ENCODE results near the gene SGPP2.

Gene SGPP2

DNA sequence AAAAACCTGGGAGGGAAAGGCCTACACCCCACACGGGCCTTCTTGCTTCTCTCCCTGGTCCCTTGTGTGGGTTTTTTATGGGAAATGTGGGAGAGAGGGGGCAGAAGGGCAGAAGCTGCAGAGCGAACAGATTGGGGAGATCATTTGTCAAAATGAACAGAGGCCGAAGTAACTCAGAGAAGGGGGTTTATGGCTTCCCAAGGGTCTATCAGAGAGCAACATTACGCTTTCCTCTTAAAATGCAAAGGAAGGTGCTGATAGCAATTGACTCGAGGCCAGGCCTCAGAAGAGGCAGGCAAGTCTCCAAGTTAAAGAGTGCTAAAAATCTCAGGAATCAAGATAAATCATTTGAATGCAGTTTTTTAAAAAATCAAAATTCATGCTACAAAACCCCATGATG is 101.5 kb downstream of the SGPP2 start:
- no peak for DNase-seq (ENCODE audit: low read depth)

DNA sequence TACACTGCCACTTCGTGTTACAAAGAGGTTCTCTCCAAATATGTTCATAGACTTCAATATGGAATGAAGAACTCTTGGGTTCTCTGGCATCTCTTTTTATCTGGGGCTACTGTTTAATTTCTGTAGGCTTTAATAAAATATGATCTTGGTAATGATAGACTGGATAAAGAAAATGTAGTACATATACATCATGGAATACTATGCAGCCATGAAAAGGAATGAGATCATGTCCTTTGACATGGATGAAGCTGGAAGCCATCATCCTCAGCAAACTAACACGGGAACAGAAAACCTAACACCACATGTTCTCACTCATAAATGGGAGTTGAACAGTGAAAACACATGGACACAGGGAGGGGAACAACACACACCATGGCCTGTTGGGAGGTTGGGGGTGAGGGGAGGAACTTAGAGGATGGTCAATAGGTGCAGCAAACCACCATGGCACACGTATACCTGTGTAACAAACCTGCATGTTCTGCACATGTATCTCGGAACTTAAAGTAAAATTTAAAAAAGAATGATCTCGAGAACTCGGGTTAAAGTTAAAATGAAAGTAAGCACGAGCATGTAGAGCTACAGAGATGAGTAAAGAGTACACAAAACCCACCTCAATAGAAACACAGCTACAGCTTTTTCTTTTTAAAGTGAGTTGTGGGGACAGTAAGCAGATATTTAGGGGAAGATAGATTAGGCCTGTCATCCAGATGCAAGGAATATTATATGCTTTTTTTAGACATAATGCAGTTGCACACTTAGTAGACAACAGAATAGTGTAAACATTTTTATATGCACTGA is 102.3 kb downstream of the SGPP2 start:
- DNase-seq (ENCODE audit: low read depth) = no peak

DNA sequence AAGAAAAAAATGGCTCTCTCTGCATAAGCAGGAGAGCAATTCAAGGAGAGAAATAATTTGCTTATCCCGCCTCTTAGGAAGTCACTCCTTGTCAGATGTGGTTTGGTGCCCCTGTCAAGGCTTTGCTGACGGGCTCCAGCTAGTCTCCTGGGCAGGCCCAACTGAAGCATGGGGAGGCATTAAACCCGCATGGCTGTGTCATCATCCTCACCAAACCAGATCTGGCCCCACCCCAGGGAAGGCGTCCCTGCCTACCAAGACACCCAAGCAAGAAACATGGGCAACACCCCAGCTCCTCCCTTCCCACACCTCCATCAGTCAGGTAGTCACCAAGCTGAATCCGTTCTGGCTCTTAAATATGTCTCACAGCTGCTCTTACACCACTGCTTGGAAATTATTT is 108.0 kb downstream of the SGPP2 start:
- DNase-seq (ENCODE audit: low read depth) = no peak

DNA sequence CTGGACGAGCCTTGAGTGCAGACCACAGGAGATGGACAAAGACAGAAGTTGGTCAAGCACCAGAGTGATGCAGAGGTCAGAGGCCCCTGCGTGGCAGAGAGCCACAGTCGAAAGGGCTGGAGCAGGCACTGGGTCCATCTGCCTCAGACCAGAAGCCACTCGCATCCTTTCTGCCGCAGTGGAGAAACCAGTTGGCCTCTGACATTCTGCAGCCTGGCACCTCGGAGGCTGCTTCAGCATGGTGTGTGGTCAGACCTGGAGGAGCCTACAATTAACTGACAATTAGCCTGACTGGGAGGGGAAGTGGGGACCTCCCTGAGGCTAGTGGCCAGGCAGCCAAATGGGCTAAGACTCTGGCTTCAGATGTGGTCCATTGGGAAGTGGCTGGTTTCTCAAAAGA is 111.1 kb downstream of the SGPP2 start:
- DNase-seq (ENCODE audit: low read depth) = no peak

GRCh38 chr2:222538535-222538934 is 114.2 kb downstream of the SGPP2 start:
- no peak for DNase-seq (ENCODE audit: low read depth)

DNA sequence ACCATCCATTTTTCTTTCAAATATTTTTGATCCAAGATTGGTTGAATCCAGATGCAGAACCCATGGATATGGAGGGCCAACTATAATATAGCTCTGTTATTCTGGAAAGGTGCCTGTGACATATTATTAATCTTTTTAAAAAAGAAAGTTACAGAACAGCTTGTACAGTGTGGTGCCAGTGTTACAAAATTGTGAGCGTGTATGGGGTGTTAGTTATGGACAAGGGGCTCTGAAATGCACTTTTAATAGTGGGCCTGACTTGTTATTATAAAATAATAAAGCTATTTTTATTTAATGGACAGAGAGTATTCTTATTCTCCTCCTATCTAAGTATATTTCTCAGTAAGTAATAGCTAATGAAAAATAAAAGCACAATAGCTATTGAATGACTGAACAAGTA is 120.3 kb downstream of the SGPP2 start:
- DNase-seq (ENCODE audit: low read depth) = no peak

GRCh38 chr2:222545823-222546795 is 121.8 kb downstream of the SGPP2 start:
- no peak for DNase-seq (ENCODE audit: low read depth)

DNA sequence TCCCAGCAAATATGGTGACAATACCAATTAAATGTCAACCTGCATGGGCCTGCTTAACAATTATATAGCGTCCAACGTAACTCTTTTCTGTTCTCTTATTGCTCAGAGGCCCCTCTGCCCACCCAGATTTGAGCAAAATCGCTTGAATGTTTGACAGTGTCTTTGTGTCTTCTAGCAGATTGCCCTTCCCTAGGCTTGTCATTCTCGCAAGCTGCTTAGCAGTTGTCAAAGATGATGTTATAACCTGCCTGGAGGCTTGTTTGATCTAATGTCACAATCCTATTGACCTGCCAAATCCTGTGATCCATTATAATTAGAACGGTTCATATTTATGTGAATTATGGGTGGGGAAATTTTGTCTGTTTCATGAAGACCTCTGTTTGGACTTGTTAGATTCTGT is 122.7 kb downstream of the SGPP2 start:
- DNase-seq (ENCODE audit: low read depth) = no peak

- DNase-seq (ENCODE audit: low read depth) = no peak
Measured at GRCh38 chr2:222548992-222549391, 124.6 kb downstream of the SGPP2 start.

GRCh38 chr2:222554517-222554916 is 130.2 kb downstream of the SGPP2 start:
- DNase-seq (ENCODE audit: low read depth) = no peak

- DNase-seq (ENCODE audit: low read depth) = no peak
Measured at GRCh38 chr2:222561151-222561550, 136.8 kb downstream of the SGPP2 start.

DNA sequence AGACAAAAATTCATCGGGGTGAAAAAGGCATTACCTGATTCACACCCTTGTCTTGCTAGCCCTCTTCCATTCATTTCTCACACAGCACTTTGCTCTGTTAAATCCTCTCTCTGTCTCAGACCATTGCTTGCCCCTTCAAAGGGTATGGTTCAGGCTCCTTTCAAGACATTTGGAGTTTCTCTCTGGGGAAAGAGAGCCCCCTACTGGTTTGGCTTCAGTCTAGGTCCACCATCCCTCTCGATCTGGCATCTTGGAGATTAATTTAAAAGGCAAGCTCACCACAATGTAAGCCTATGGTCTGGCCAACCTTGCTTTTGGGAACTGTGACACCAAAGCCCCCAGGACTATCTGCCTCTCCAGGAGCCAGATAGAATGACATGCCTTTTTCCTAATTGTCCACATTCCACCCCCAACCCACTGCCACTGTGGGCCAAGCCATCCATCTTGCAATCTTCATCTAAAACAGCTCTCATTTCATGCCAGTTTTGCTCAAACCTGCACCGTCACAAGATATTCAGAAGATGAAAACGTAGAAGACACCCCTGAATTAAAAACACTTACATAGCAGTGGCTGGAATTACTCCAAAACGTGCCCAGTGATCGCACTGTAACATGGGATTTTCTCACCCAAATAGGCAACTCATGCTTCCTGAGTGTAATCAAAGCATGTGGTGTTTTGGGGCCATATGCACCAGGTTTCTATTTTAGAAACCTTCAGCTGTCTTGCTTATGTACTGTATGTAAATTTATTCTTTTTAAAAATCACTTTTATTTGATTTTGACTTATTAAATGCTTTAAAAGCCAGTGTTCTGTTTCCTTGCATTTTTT is 137.7 kb downstream of the SGPP2 start:
- peak; percentile 25 for DNase-seq (ENCODE audit: low read depth)

- DNase-seq (ENCODE audit: low read depth) = no peak
Measured at GRCh38 chr2:222563106-222563718, 138.9 kb downstream of the SGPP2 start.

DNA sequence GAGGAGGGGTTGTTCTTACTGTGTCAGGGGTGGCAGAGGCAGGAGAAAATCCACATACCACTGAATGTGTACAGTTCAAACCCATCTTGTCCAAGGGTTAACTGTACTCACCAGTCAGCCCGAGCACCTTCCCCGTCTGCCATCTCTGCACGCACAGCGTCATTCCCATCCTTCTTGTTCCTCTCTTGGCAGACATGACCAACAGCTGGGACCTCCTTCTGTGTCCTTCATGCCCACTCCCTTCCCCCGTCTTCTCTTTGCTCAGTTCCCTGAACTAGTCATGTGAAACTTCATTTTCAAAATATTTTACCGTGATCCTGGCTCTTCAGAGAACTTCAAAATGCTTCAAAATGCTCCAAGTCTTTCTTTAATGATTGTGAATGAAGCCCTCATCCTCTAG is 139.6 kb downstream of the SGPP2 start:
- DNase-seq (ENCODE audit: low read depth) = no peak

- DNase-seq (ENCODE audit: low read depth) = no peak
Measured at GRCh38 chr2:222566229-222566628, 141.9 kb downstream of the SGPP2 start.

DNA sequence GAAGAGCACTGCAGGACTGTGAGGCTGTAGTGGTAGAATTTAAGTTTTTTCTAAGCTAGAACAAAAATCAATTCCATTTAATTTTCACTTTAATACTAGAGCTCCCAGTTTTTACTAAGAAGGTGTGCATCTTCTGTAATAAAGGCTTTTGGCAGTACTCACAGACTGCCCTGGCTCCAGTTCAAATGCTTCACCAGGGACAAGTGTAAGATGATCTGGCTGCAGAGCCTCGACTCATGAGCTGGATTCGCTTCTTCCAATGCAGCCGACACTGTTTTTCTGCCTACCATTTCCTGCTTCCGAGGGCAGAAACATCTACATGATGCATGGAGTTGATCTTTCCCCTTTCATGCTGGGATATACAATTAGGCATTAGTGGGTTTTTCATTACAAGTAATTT is 144.5 kb downstream of the SGPP2 start:
- peak; percentile 68 for DNase-seq (ENCODE audit: low read depth)

DNA sequence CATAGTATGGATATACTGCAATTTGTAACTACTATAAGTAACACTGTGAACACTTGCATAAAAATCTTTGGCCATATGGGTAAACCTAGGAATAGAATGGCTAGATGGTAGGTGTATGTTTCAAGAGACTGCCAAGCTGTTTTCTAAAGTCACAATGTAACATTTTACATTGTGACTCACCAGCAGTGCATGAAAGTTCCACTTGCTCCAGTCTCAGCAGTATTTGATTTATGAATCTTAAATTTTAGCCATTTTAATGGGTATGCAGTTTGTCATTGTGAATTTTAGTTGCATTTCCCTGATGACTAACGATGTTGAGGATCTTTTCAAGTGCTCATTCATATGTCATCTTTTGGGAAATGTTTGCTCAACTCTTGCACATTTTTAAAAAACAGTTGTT is 145.5 kb downstream of the SGPP2 start:
- DNase-seq (ENCODE audit: low read depth) = peak; percentile 47

DNA sequence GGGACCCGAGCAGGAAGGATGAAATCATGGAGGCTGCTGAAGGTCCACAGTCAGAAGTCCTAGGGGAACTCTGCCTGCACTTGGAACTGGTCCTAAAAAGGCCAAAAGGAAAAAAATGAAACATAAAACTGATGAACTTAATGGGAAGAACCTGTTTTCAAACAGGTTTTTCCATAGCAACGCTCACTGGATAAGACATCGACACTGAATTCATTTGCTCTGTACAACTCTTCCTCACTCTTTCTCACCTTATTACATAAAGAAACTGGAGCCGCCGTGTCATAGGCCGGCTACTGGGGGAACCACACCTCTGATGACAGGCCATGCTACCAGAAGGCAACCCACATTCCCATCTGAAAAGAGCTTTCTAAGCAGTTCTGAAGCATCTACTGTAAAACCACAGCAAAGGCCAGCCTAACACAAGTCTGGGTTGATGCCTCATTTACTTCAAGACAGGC is 147.9 kb downstream of the SGPP2 start:
- peak; percentile 17 for DNase-seq (ENCODE audit: low read depth)

DNA sequence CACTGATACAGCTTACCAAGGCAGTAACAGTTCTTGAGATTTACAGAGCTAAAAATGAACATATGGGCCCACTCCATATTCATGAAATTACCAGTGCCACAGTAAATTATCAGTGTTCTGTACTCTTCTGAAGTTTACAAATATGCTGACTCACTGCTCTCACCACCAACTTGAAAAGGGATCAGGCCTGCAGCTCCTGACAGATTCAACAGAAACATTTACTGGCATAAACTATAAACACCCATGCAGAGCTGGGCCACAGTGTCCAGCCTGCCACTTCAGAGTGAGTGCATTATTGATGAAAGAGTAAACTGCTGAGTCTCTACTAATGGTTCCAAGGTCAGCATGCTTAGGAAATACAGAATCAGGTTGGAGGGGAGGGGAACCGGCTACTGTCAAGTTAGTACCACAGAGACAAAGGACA is 148.4 kb downstream of the SGPP2 start:
- DNase-seq (ENCODE audit: low read depth) = peak; percentile 28

DNA sequence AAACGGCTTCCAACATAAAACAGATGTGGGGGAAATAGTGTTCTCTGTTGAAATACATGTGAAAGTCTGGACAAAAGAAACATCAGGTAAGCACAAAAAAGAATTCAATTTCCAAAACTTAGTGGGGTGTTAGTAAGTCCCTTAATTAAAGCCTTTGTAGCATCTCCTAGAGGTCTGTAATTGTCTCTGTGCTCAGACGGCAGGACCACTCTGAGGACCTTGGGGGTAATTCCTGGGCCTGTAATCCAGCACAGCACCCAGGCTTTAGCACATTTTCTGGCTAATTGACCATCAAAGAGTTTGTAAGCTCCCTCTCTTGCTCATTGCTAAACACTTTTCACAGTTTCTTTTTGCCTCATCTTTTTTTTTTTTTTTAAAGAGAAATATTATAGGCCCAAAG is 151.3 kb downstream of the SGPP2 start:
- DNase-seq (ENCODE audit: low read depth) = no peak
